K562 (cell line): Measurements from ENCODE around the gene DNAJB13. TPM values are rescaled to one million over a fixed set of nuclear protein-coding genes. Genes with fewer than 3 reads are reported as not detected.

ENCODE experiments used
- FOXP4 ChIP-seq: sonication (generic); formaldehyde crosslinking; IDR thresholded peaks from 2 replicates; pipeline ENCODE4 v1.8.0; 2022; ENCODE audit warnings: mild to moderate bottlenecking, missing genetic modification reagents, borderline replicate concordance
- HDAC8 ChIP-seq: fragments of 450-650 bp; IDR thresholded peaks from 2 replicates; pipeline ENCODE4 v1.6.1; 2016; ENCODE audit warnings: mild to moderate bottlenecking, missing genetic modification characterization, moderate library complexity, missing compliant biosample characterization
- KAT8 ChIP-seq: fragments of 450-650 bp; IDR thresholded peaks from 2 replicates; pipeline ENCODE4 v1.6.1; 2016; ENCODE audit warnings: low read depth, mild to moderate bottlenecking
- LEF1 ChIP-seq: fragments of 450-650 bp; IDR thresholded peaks from 2 replicates; pipeline ENCODE4 v1.6.1; 2016; ENCODE audit warnings: mild to moderate bottlenecking
- MAX ChIP-seq: sonication (generic); formaldehyde crosslinking; IDR thresholded peaks from 2 replicates; pipeline ENCODE4 v1.9.0; 2022; ENCODE audit warnings: mild to moderate bottlenecking, missing genetic modification reagents
- MEF2D ChIP-seq: conservative IDR thresholded peaks from 2 replicates; pipeline ENCODE4 v1.6.1; 2016; ENCODE audit warnings: low read depth, missing genetic modification characterization, missing compliant biosample characterization
- MLX ChIP-seq, 2 experiments: fragments of 450-650 bp in 1 of 2; sonication (generic) in 1 of 2; formaldehyde crosslinking; conservative IDR thresholded peaks; 2 replicates each; pipeline versions ENCODE4 v1.4.0 to v1.8.1; 2020 to 2022; ENCODE audit warnings: mild to moderate bottlenecking in 1 of 2, missing genetic modification reagents in 1 of 2
- MYBL2 ChIP-seq, 2 experiments: fragments of 450-650 bp in 1 of 2; sonication (generic) in 1 of 2; formaldehyde crosslinking in 1 of 2; IDR thresholded peaks; 2 replicates each; pipeline versions ENCODE4 v1.6.1 to v1.8.1; 2017 to 2022; ENCODE audit warnings: borderline replicate concordance in 1 of 2, inconsistent platforms in 1 of 2, low read depth in 1 of 2, mild to moderate bottlenecking in 1 of 2, missing genetic modification reagents in 1 of 2, moderate library complexity in 1 of 2
- PBX2 ChIP-seq, 2 experiments: IDR thresholded peaks in 1 of 2; conservative IDR thresholded peaks in 1 of 2; 2 replicates each; pipeline ENCODE4 v1.6.1; 2016; ENCODE audit warnings: low read depth in 2 of 2, mild to moderate bottlenecking in 1 of 2, missing compliant biosample characterization in 1 of 2, missing genetic modification characterization in 1 of 2, moderate library complexity in 1 of 2
- PHB ChIP-seq: fragments of 250-450 bp; sonication (Bioruptor Pico); IDR thresholded peaks from 2 replicates; pipeline ENCODE4 v1.5.0; 2021
- SNIP1 ChIP-seq: fragments of 450-650 bp; IDR thresholded peaks from 2 replicates; pipeline ENCODE4 v1.7.1; 2017; ENCODE audit warnings: low read depth, mild to moderate bottlenecking
- TCF7 ChIP-seq: sonication (generic); IDR thresholded peaks from 2 replicates; pipeline ENCODE4 v1.6.1; 2016; ENCODE audit warnings: antibody characterized with exemption, borderline replicate concordance
- XRCC4 ChIP-seq: IDR thresholded peaks from one replicate; pipeline ENCODE4 v1.6.1; 2011; ENCODE audit not compliant: insufficient read depth, insufficient read length; ENCODE audit errors: extremely low read depth
- ZBTB26 ChIP-seq: fragments of 450-650 bp; formaldehyde crosslinking; IDR thresholded peaks from 2 replicates; pipeline ENCODE4 v1.4.0; 2022; ENCODE audit warnings: missing genetic modification characterization
- ZNF740 ChIP-seq, 3 experiments: fragments of 200-800 bp in 1 of 3; sonication (Bioruptor generic) in 1 of 3; sonication (generic) in 1 of 3; formaldehyde crosslinking in 1 of 3; IDR thresholded peaks; 2 replicates each; pipeline versions ENCODE4 v1.6.1 to v1.8.0; 2016 to 2022; ENCODE audit warnings: mild to moderate bottlenecking in 2 of 3, missing compliant biosample characterization in 2 of 3, missing genetic modification characterization in 2 of 3, missing genetic modification reagents in 1 of 3
- ZNF76 ChIP-seq: fragments of 250-450 bp; sonication (Bioruptor Pico); IDR thresholded peaks from 2 replicates; pipeline ENCODE4 v1.4.0; 2020; ENCODE audit warnings: mild to moderate bottlenecking, moderate library complexity, borderline replicate concordance
- polyA plus RNA-seq, 8 experiments: library from polyadenylated mRNA; depleted of rRNA in 4 of 8; stranded (reverse) in 5 of 8; unstranded in 3 of 8; fragments of >200 nt; fragmentation: Nextera tagmentation in 2 of 8; fragmentation: Illumina TruSeq in 1 of 8; extraction: Ambion mirVana in 2 of 8; extraction: Trizol in 1 of 8; gene quantifications; 2 replicates each; pipeline versions ENCODE4 v1.2.1 to v1.2.3, GENCODE V29; 2011 to 2014; ENCODE audit warnings: inconsistent platforms in 1 of 8, missing spikeins in 1 of 8
- total RNA-seq, 7 experiments: library from RNA; depleted of rRNA in 6 of 7; stranded (reverse); fragments of >200 nt in 6 of 7; fragmentation: Illumina TruSeq in 2 of 7; extraction: Trizol in 2 of 7; gene quantifications; 2 replicates each; pipeline versions ENCODE4 v1.2.1 to v1.2.3, GENCODE V29; 2011 to 2021; ENCODE audit warnings: low replicate concordance in 1 of 7

Gene DNAJB13
- total and polyA plus RNA-seq, 9 of the 15 experiments (the other 6 are each of a cell fraction or from before 2014, with no cell fraction given) = 0.14 TPM; not detected in 8

- no peak for TF ChIP-seq ZNF740 (CRISPR knock-in tag; IDR thresholded peaks at IDR 0.05)
- peak in 1 of 2 experiments; percentile 66; a peak in 1 of 4 replicates for TF ChIP-seq ZNF740 (tag; IDR thresholded peaks at IDR 0.05)
- no peak for TF ChIP-seq KAT8
- TF ChIP-seq MAX (CRISPR knock-in tag) = peak; percentile 85
- no peak for TF ChIP-seq FOXP4 (CRISPR knock-in tag)
- TF ChIP-seq ZNF76 (CRISPR knock-in tag) = no peak
- no peak for TF ChIP-seq XRCC4
- no peak for TF ChIP-seq PHB (CRISPR knock-in tag)
- 0 out of 4 replicates have a peak, but pooled peaks of 1 of the 2 experiments have one; percentile 75 for TF ChIP-seq MLX (CRISPR knock-in tag; conservative IDR thresholded peaks at IDR 0.05)
- no peak for TF ChIP-seq TCF7
- TF ChIP-seq HDAC8 (tag) = no peak
- TF ChIP-seq SNIP1 = 0 out of 2 replicates have a peak, but pooled peaks have one; percentile 23
- TF ChIP-seq PBX2 (CRISPR knock-in tag; IDR thresholded peaks at IDR 0.05; ENCODE audit: low read depth) = no peak
- no peak for TF ChIP-seq PBX2 (tag; conservative IDR thresholded peaks at IDR 0.05; ENCODE audit: low read depth)
- TF ChIP-seq LEF1 = peak; percentile 9; the same call in 1 of the 2 replicates
- no peak for TF ChIP-seq ZBTB26
- TF ChIP-seq MYBL2 (IDR thresholded peaks at IDR 0.05; ENCODE audit: low read depth) = no peak
- TF ChIP-seq MYBL2 (CRISPR knock-in tag; IDR thresholded peaks at IDR 0.05; ENCODE audit: borderline replicate concordance) = no peak
- TF ChIP-seq MEF2D (tag) = 0 out of 2 replicates have a peak, but pooled peaks have one; percentile 34
Observed at GRCh38 chr11:73983741-73984538, 33.1 kb downstream of the DNAJB13 start (continued).
